CD4-positive, alpha-beta T cell (primary cell): Measurements from ENCODE around the gene TCEAL5. TPM values are rescaled to one million over a fixed set of nuclear protein-coding genes. Genes with fewer than 3 reads are reported as not detected.
A peak's percentile ranks its signal among the peaks of the same experiment; 100 is the strongest.
"Not testable (repeated sequence)": the region's sequence is repeated elsewhere in the genome, so short reads cannot be mapped to it uniquely, and the experiment has no call there.

ENCODE experiments used
- ATAC-seq: fragments of 200-7000 bp; cut with Tn5 transposase; one replicate; pipeline ENCODE4 v1.10.0; 2022; ENCODE audit warnings: mild to moderate bottlenecking; ENCODE audit not compliant: poor library complexity
- CTCF ChIA-PET: fragments of 350-600 bp; sonication (Branson Sonifier 250); formaldehyde crosslinking; loops from one replicate; lab custom pipeline; 2021; ENCODE audit warnings: antibody characterized with exemption, inconsistent platforms; lab: Charles Lee
- POLR2A ChIA-PET: fragments of 350-600 bp; sonication (Branson Sonifier 250); formaldehyde crosslinking; loops from one replicate; lab custom pipeline; 2021; ENCODE audit warnings: antibody characterized with exemption, inconsistent platforms; lab: Charles Lee
- DNase-seq, 14 experiments: peaks; one replicate each; pipeline ENCODE4 v3.0.0-alpha.2; 2013 to 2020; ENCODE audit warnings: mixed read lengths in 2 of 14
- H3K27ac ChIP-seq, 2 donors: one replicate each; pipeline versions ENCODE4 v1.5.1 to v1.7.0; 2013; ENCODE audit warnings: low read length in 2 of 2, low read depth in 1 of 2, mild to moderate bottlenecking in 1 of 2
- H3K27me3 ChIP-seq, 2 experiments: 1 replicate in 1 of 2; 2 replicates in 1 of 2; pipeline versions ENCODE4 v1.6.1 to v1.7.0; 2013; ENCODE audit warnings: low read length in 2 of 2, control low read depth in 1 of 2, mild to moderate bottlenecking in 1 of 2, moderate library complexity in 1 of 2; ENCODE audit not compliant: insufficient read depth in 2 of 2, control insufficient read depth in 1 of 2
- H3K36me3 ChIP-seq: one replicate; pipeline ENCODE4 v1.6.1; 2013; ENCODE audit warnings: low read length, control low read depth; ENCODE audit not compliant: insufficient read depth
- H3K4me1 ChIP-seq: one replicate; pipeline ENCODE4 v1.6.1; 2013; ENCODE audit warnings: low read length, control low read depth; ENCODE audit not compliant: insufficient read depth
- H3K4me3 ChIP-seq: one replicate; pipeline ENCODE4 v1.5.1; 2013; ENCODE audit warnings: mild to moderate bottlenecking, low read length, moderate library complexity
- H3K9me3 ChIP-seq, 2 experiments: 1 replicate in 1 of 2; 2 replicates in 1 of 2; pipeline versions ENCODE4 v1.6.1 to v1.7.0; 2013; ENCODE audit warnings: low read length in 2 of 2, mild to moderate bottlenecking in 2 of 2, control low read depth in 1 of 2, moderate library complexity in 1 of 2; ENCODE audit not compliant: control insufficient read depth in 1 of 2, insufficient read depth in 1 of 2
- H3K27ac Mint-ChIP-seq: one replicate; pipeline ENCODE4 v1.8.0; 2020; ENCODE audit warnings: mixed read lengths
- H3K27me3 Mint-ChIP-seq: one replicate; pipeline ENCODE4 v1.8.0; 2021; ENCODE audit warnings: mixed read lengths
- H3K36me3 Mint-ChIP-seq: one replicate; pipeline ENCODE4 v1.8.0; 2021; ENCODE audit warnings: low read depth, mixed read lengths
- H3K4me1 Mint-ChIP-seq: one replicate; pipeline ENCODE4 v1.8.0; 2021; ENCODE audit warnings: low read depth, mixed read lengths
- H3K4me3 Mint-ChIP-seq: one replicate; pipeline ENCODE4 v1.8.0; 2020; ENCODE audit warnings: mild to moderate bottlenecking, mixed read lengths
- H3K9me3 Mint-ChIP-seq: one replicate; pipeline ENCODE4 v1.8.0; 2020; ENCODE audit warnings: mixed read lengths
- CTCF ChIP-seq: fragments of 200-600 bp; IDR thresholded peaks from one replicate; pipeline ENCODE4 v1.8.0; 2022; ENCODE audit warnings: antibody characterized with exemption, mild to moderate bottlenecking
- intact Hi-C, 2 experiments: fragments of 100-400 bp; cut with DNase I in 1 of 2; cut with micrococcal nuclease in 1 of 2; formaldehyde crosslinking; loops; one replicate each; pipeline versions ENCODE4 v1.15.1 to v1.9.0; 2023 to 2025; cut with DNase I, micrococcal nuclease
- total RNA-seq, 174 experiments: library from RNA in 2 of 174; stranded (reverse) in 2 of 174; gene quantifications; one replicate each; pipeline ENCODE4 v1.2.3 and lab custom pipeline; 2021 to 2026

The TCEAL5 gene
- total RNA-seq, 2 experiments from 2014 or later = not detected

DNA sequence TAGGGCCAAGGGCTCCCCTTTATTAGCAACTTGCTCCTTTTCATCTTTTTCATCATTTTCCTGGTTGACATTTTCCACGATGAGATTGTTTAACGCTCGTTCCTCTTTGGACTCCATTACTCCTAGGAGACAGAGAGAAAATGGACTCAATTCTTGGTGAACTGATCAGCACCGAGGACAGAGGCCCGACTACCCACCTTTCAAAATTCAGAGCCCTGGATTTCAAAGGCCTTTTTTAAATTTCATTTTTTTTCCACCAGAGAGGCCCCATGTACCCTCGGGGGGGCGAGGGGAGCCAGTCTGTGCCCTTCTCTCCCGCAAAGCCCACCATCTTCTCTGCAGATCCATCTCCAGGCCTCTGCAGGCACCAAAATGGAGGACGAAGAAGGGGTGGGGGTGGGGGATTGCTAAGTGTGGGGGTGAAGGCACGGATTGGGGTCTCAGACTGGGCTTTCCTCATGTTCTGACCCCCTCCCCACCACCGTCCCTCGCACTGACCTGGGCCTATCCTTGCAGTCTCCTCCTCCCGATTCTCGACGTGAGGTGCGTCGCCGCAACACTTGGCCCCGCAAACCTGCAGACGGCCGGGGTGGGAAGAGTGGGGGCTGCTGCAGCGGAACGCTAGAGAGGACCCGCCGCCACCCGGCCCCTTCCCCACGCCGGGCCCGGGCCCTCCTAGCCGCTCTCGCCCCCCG lies 33.5 kb upstream of the TCEAL5 start:
- peak; percentile 4 for ATAC-seq
- H3K4me3 Mint-ChIP-seq = peak overlapping the region; percentile 48
- no peaks in the 10 kb centered on the region for H3K27me3 Mint-ChIP-seq
- Histone ChIP-seq H3K4me1 (peaks cover 9% of the 10 kb centered on the region), H3K36me3 (no peaks in the 10 kb centered on the region), H3K4me3 (peak overlapping the region; percentile 63), H3K27ac (peak overlapping the region in 1 of 2 donors; percentile 59), H3K27me3 (no peaks in the 10 kb centered on the region), H3K9me3 (no peaks in the 10 kb centered on the region)
- DNase-seq = peak in 6 of 14 experiments; percentile 1 to 19 (median 2)
- intact Hi-C loops = loop anchor here in 1 of 2 experiments (5.0 to 10.0 kb wide), 2 partner anchors 53 to 1375 kb away; partner anchors contain the start of genes TCEAL8 and ZMAT1
- no peaks in the 10 kb centered on the region for H3K9me3 Mint-ChIP-seq
- H3K36me3 Mint-ChIP-seq = peaks cover 5% of the 10 kb centered on the region
- H3K27ac Mint-ChIP-seq = peak overlapping the region; percentile 24
- CTCF ChIA-PET = no interaction called here
- H3K4me1 Mint-ChIP-seq = no peaks in the 10 kb centered on the region
- no peak for TF ChIP-seq CTCF
- POLR2A ChIA-PET = no interaction called here

GRCh38 chrX:103305666-103306065 lies 29.1 kb upstream of the TCEAL5 start:
- POLR2A ChIA-PET, CTCF ChIA-PET, H3K36me3 ChIP-seq, H3K4me1 Mint-ChIP-seq, H3K36me3 Mint-ChIP-seq, DNase-seq, H3K9me3 Mint-ChIP-seq, H3K4me3 ChIP-seq, H3K27me3 Mint-ChIP-seq, H3K27me3 ChIP-seq, H3K4me1 ChIP-seq, ATAC-seq, H3K27ac Mint-ChIP-seq, H3K27ac ChIP-seq, H3K4me3 Mint-ChIP-seq, H3K9me3 ChIP-seq: not testable (repeated sequence)
- intact Hi-C loops = loop anchor here in 1 of 2 experiments (5.0 kb wide), 1 partner anchor 48 kb away; the partner anchor contains the start of gene TCEAL8

- no peaks in the 10 kb centered on the region for H3K27me3 Mint-ChIP-seq
- POLR2A ChIA-PET = no interaction called here
- no peak for TF ChIP-seq CTCF
- CTCF ChIA-PET = no interaction called here
- Histone ChIP-seq H3K36me3 (no peaks in the 10 kb centered on the region), H3K27ac (no peak overlapping the region), H3K9me3 (no peaks in the 10 kb centered on the region), H3K27me3 (no peaks in the 10 kb centered on the region), H3K4me1 (no peaks in the 10 kb centered on the region), H3K4me3 (no peak overlapping the region)
- intact Hi-C loops = loop anchor here in 1 of 2 experiments (5.0 kb wide), 1 partner anchor 47 kb away; the partner anchor contains the start of gene TCEAL8
- no peaks in the 10 kb centered on the region for H3K4me1 Mint-ChIP-seq
- no peak overlapping the region for H3K4me3 Mint-ChIP-seq
- ATAC-seq (no peak), DNase-seq (peak in 1 of 14 experiments; percentile 23)
- H3K9me3 Mint-ChIP-seq = no peaks in the 10 kb centered on the region
- no peak overlapping the region for H3K27ac Mint-ChIP-seq
- peaks cover 5% of the 10 kb centered on the region for H3K36me3 Mint-ChIP-seq
These were observed 28.2 kb upstream of the TCEAL5 start for GRCh38 chrX:103304705-103305104.
